ENCODE results near the gene APCDD1L.

- TF ChIP-seq CTCF (IDR thresholded peaks at IDR 0.05; ENCODE audit: insufficient read depth, low read depth, low read length) (no peak), EZH2 (IDR thresholded peaks at IDR 0.05; ENCODE audit: insufficient read depth, low read length) (no peak)
Measured at GRCh38 chr20:58469616-58470015, 45.6 kb downstream of the APCDD1L start.
